GM23338 (cell line): Measurements from ENCODE around the gene POFUT2. TPM values are rescaled to one million over a fixed set of nuclear protein-coding genes. Genes with fewer than 3 reads are reported as not detected.

Experiments used
- ATAC-seq: fragments of 200-7000 bp; cut with Tn5 transposase; 3 replicates; pipeline ENCODE4 v1.9.1; 2020
- DNase-seq: peaks from one replicate; pipeline ENCODE4 v3.0.0-alpha.2; 2015; ENCODE audit warnings: low spot score
- H2AFZ ChIP-seq: fragments of 200-600 bp; sonication (generic); 2 replicates; pipeline ENCODE4 v1.8.0; 2016; ENCODE audit warnings: antibody characterized with exemption, mild to moderate bottlenecking, moderate library complexity
- H3F3A ChIP-seq: fragments of 200-600 bp; sonication (generic); replicated peaks from 2 replicates; pipeline ENCODE4 v1.8.0; 2017; ENCODE audit warnings: antibody characterized with exemption, mixed run types, low read depth
- H3K27ac ChIP-seq: fragments of 200-600 bp; sonication (generic); 2 replicates; pipeline ENCODE4 v1.6.1; 2016; ENCODE audit warnings: low read depth
- H3K27me3 ChIP-seq: fragments of 200-600 bp; sonication (generic); 2 replicates; pipeline ENCODE4 v1.8.0; 2016; ENCODE audit warnings: mild to moderate bottlenecking, mixed run types, moderate library complexity; ENCODE audit not compliant: insufficient read depth
- H3K36me3 ChIP-seq: fragments of 200-600 bp; sonication (generic); 2 replicates; pipeline ENCODE4 v1.8.0; 2016; ENCODE audit warnings: mild to moderate bottlenecking; ENCODE audit not compliant: insufficient read depth
- H3K4me1 ChIP-seq: fragments of 200-600 bp; sonication (generic); 2 replicates; pipeline ENCODE4 v1.8.0; 2016; ENCODE audit warnings: mild to moderate bottlenecking, moderate library complexity; ENCODE audit not compliant: insufficient read depth
- H3K4me2 ChIP-seq: fragments of 200-600 bp; sonication (generic); 2 replicates; pipeline ENCODE4 v1.7.1; 2017; ENCODE audit warnings: mixed run types
- H3K4me3 ChIP-seq: fragments of 200-600 bp; sonication (generic); 2 replicates; pipeline ENCODE4 v1.6.1; 2016; ENCODE audit warnings: mixed run types
- H3K79me2 ChIP-seq: fragments of 200-600 bp; sonication (generic); replicated peaks from 2 replicates; pipeline ENCODE4 v1.8.0; 2017; ENCODE audit warnings: mild to moderate bottlenecking; ENCODE audit not compliant: insufficient read depth
- H3K9me2 ChIP-seq: fragments of 200-600 bp; sonication (generic); 2 replicates; pipeline ENCODE4 v1.8.0; 2017; ENCODE audit not compliant: insufficient read depth
- H4K20me1 ChIP-seq: fragments of 200-600 bp; sonication (generic); replicated peaks from 2 replicates; pipeline ENCODE4 v1.8.0; 2017; ENCODE audit warnings: mild to moderate bottlenecking; ENCODE audit not compliant: insufficient read depth
- H3K27ac Mint-ChIP-seq: 2 replicates; pipeline ENCODE4 v1.8.0; 2020; ENCODE audit warnings: inconsistent platforms, mild to moderate bottlenecking, moderate library complexity, mixed read lengths
- H3K27me3 Mint-ChIP-seq: 3 replicates; pipeline ENCODE4 v1.8.0; 2022; ENCODE audit warnings: low read depth, mild to moderate bottlenecking, moderate library complexity, mixed read lengths, inconsistent platforms; ENCODE audit not compliant: insufficient read depth, poor library complexity
- H3K36me3 Mint-ChIP-seq: 3 replicates; pipeline ENCODE4 v1.8.0; 2021; ENCODE audit warnings: low read depth, mild to moderate bottlenecking, inconsistent platforms, moderate library complexity, mixed read lengths
- H3K4me1 Mint-ChIP-seq: 3 replicates; pipeline ENCODE4 v1.8.0; 2020; ENCODE audit warnings: mild to moderate bottlenecking, inconsistent platforms, mixed read lengths
- H3K4me3 Mint-ChIP-seq: 3 replicates; pipeline ENCODE4 v1.8.0; 2021; ENCODE audit warnings: moderate library complexity, mild to moderate bottlenecking, inconsistent platforms, mixed read lengths
- H3K9me3 Mint-ChIP-seq: 3 replicates; pipeline ENCODE4 v1.8.0; 2020; ENCODE audit warnings: moderate library complexity, mild to moderate bottlenecking, inconsistent platforms, mixed read lengths
- CREB1 ChIP-seq: fragments of 250-450 bp; sonication (Bioruptor Pico); IDR thresholded peaks from 2 replicates; pipeline ENCODE4 v1.5.0; 2020; ENCODE audit warnings: low read depth, mild to moderate bottlenecking, moderate library complexity
- CTCF ChIP-seq, 2 experiments: fragments of 200-600 bp in 1 of 2; sonication (generic) in 1 of 2; conservative IDR thresholded peaks; 2 replicates each; pipeline versions ENCODE4 v1.5.1 to v1.6.1; 2016 to 2017; ENCODE audit warnings: antibody characterized with exemption in 2 of 2, low read depth in 2 of 2, mild to moderate bottlenecking in 2 of 2, moderate library complexity in 1 of 2
- EZH2 ChIP-seq: fragments of 200-600 bp; sonication (generic); IDR thresholded peaks from one replicate; pipeline ENCODE4 v1.8.0; 2017; ENCODE audit warnings: antibody characterized with exemption, mild to moderate bottlenecking, low read depth; ENCODE audit not compliant: unreplicated experiment
- JUNB ChIP-seq: IDR thresholded peaks from one replicate; pipeline ENCODE4 v1.6.1; 2016; ENCODE audit warnings: antibody characterized with exemption; ENCODE audit not compliant: unreplicated experiment
- POLR2AphosphoS5 ChIP-seq: IDR thresholded peaks from 2 replicates; pipeline ENCODE4 v1.6.1; 2016; ENCODE audit warnings: antibody characterized with exemption, low read depth
- STAT1 ChIP-seq: IDR thresholded peaks from one replicate; pipeline ENCODE4 v1.6.1; 2016; ENCODE audit warnings: antibody characterized with exemption; ENCODE audit not compliant: unreplicated experiment
- ZNF114 ChIP-seq: fragments of 250-450 bp; sonication (Bioruptor Pico); IDR thresholded peaks from 2 replicates; pipeline ENCODE4 v1.5.0; 2020; ENCODE audit warnings: mild to moderate bottlenecking, moderate library complexity
- ZNF331 ChIP-seq: fragments of 250-450 bp; sonication (Bioruptor Pico); IDR thresholded peaks from 2 replicates; pipeline ENCODE4 v1.5.0; 2020; ENCODE audit warnings: low read depth, mild to moderate bottlenecking, moderate library complexity
- long read RNA-seq: library from polyadenylated mRNA; unstranded; transcript quantifications from one replicate; pipeline ENCODE4 v2.0.0, GENCODE V29; 2020; ENCODE audit not compliant: unreplicated experiment
- polyA plus RNA-seq: library from polyadenylated mRNA; unstranded; fragments of >200 nt; fragmentation: Nextera tagmentation; extraction: Ambion mirVana; gene quantifications from 2 replicates; pipeline ENCODE4 v1.2.1, GENCODE V29; 2016
- total RNA-seq: library from RNA; depleted of rRNA; stranded (reverse); fragments of >200 nt; shearing (Covaris generic); gene quantifications from 2 replicates; pipeline ENCODE4 v1.2.3, GENCODE V29; 2014; rRNA removed
- TF ChIP-seq, protein P1 (sequence below): IDR thresholded peaks from 2 replicates; pipeline ENCODE4 v1.6.1; 2016; ENCODE audit warnings: antibody characterized with exemption

Gene POFUT2, protein sequence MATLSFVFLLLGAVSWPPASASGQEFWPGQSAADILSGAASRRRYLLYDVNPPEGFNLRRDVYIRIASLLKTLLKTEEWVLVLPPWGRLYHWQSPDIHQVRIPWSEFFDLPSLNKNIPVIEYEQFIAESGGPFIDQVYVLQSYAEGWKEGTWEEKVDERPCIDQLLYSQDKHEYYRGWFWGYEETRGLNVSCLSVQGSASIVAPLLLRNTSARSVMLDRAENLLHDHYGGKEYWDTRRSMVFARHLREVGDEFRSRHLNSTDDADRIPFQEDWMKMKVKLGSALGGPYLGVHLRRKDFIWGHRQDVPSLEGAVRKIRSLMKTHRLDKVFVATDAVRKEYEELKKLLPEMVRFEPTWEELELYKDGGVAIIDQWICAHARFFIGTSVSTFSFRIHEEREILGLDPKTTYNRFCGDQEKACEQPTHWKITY
- total RNA-seq (34.5 and 36.2 TPM in 2 replicates), polyA plus RNA-seq (10.9 and 12.1 TPM in 2 replicates)
- long read RNA-seq, partial matches to known transcripts: 0 of 3 reads
- long read RNA-seq, other reads (novel, unspliced or antisense): 3 of 3 reads

DNA sequence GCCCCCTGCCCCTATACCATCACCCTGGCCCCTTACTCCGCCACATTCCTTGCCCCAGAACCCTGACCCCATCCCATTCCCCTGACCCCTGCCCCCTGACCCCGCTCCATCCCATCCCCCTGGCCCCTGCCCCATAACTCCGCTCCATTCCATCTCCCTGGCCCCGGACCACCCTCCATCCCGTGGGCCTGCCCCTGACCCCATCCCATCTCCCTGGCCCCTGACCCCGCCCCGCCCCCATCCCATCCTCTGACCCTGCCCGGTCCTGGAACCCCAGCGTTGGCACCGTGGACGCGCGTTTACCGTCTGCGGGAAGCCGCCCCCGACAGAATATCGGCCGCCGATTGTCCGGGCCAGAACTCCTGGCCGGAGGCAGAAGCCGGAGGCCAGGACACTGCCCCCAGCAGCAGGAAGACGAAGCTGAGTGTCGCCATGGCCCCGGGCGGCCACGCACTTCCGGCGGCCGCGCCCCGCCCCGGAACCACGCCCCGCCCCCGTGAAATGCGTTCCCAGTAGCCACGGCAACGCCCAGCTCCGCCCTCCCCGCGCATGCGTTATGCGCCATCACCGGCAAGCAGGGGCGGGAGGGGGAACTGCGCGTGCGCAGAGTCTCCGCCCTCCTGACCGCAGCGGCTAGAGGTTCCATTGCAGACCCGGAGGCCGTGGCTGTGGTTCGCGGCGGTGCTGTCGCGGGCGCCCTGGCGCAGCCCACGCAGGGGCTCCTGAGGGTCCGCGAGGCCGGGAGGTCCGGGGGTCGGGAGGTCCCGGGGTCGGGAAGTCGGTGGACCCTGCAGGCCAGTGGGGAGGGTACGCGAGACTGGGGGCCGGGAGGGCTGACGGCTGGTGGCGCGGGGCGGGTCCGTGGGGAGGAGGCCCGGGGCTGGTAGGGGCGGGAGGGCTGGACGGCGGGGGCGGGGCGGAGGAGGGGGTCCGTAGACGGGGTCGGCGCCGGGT is at the start of gene POFUT2:
TSS of gene POFUT2 (minus strand) at position 458 of the 954 bp plus-strand sequence. CDS start at position 434, 24 bp downstream.
- no peaks in the 10 kb centered on the region; the same call in 2 of the 3 replicates for H3K9me3 Mint-ChIP-seq
- H2AFZ ChIP-seq: no peak within 1 kb of the TSS
- no peak within 1 kb of the TSS for H3K27ac Mint-ChIP-seq

DNA sequence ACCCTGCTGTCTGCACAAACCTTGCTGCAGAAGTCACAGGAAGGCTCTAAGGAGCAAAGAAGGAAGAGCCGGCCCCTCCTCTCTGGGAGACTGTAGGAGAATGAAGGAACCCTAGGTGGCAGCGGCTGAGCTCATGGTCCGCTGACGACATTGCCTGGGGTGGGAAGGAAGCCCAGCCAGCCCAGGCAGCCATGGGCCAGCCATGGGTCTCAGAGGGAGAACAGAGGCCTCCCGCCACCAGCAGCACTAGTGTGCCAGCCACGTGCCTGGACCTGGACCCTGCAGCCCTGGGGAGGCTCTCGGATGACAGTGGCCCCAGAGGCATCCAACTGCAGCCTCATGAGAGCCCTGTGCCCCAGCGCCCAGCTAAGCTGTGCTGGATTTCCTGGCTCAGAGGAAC is 49.2 kb upstream of the POFUT2 start:
- TF ChIP-seq CTCF (conservative IDR thresholded peaks at IDR 0.05; ENCODE audit: low read depth in 2 of 2): peak in 1 of 2 experiments; percentile 24; a peak in 2 of 4 replicates
- no peak for TF ChIP-seq ZNF331
- ATAC-seq (peak; percentile 76), DNase-seq (peak; percentile 65)
- Mint-ChIP-seq H3K4me3 (no peak overlapping the region), H3K4me1 (peaks cover 23% of the 10 kb centered on the region), H3K27ac (no peak overlapping the region), H3K9me3 (peaks cover 6% of the 10 kb centered on the region; the same call in 1 of the 3 replicates), H3K36me3 (0 out of 3 replicates have a peak, but pooled peaks cover 2% of the 10 kb centered on the region), H3K27me3 (peaks cover 10% of the 10 kb centered on the region)
- no peaks in the 10 kb centered on the region for H3K79me2 ChIP-seq
- H3K4me1 ChIP-seq: no peaks in the 10 kb centered on the region
- no peaks in the 10 kb centered on the region for H3K9me2 ChIP-seq
- no peak overlapping the region for H3K4me2 ChIP-seq
- no peaks in the 10 kb centered on the region for H3K27me3 ChIP-seq
- no peak overlapping the region for H3K27ac ChIP-seq
- H3F3A ChIP-seq: no peaks in the 10 kb centered on the region
- no peaks in the 10 kb centered on the region for H4K20me1 ChIP-seq
- peak overlapping the region; percentile 74; the same call in 1 of the 2 replicates for H2AFZ ChIP-seq
- no peak overlapping the region for H3K4me3 ChIP-seq
- H3K36me3 ChIP-seq: no peaks in the 10 kb centered on the region

More for the DNA sequence above, at the start of gene POFUT2:
- H3K36me3 ChIP-seq: peaks cover 12% of the 10 kb centered on the region
- DNase-seq (peak; percentile 94), ATAC-seq (peak; percentile 44)
- Mint-ChIP-seq H3K4me1 (peaks cover 11% of the 10 kb centered on the region), H3K36me3 (peaks cover 35% of the 10 kb centered on the region), H3K4me3 (peak within 1 kb of the TSS; percentile 81), H3K27me3 (peaks cover 6% of the 10 kb centered on the region)
- no peaks in the 10 kb centered on the region for H3K27me3 ChIP-seq
- TF ChIP-seq POLR2AphosphoS5: peak; percentile 89
- TF ChIP-seq STAT1: no peak
- TF ChIP-seq CREB1 (CRISPR knock-in tag): peak; percentile 86
- TF ChIP-seq JUNB: no peak
- TF ChIP-seq, protein P1, sequence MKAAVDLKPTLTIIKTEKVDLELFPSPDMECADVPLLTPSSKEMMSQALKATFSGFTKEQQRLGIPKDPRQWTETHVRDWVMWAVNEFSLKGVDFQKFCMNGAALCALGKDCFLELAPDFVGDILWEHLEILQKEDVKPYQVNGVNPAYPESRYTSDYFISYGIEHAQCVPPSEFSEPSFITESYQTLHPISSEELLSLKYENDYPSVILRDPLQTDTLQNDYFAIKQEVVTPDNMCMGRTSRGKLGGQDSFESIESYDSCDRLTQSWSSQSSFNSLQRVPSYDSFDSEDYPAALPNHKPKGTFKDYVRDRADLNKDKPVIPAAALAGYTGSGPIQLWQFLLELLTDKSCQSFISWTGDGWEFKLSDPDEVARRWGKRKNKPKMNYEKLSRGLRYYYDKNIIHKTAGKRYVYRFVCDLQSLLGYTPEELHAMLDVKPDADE: peak; percentile 54; the same call in 1 of the 2 replicates
- no peak for TF ChIP-seq EZH2
- TF ChIP-seq ZNF114 (CRISPR knock-in tag): no peak
- 0 out of 2 replicates have a peak within 1 kb of the TSS, but pooled peaks have one; percentile 26 for H3K27ac ChIP-seq
- peaks cover 8% of the 10 kb centered on the region; the same call in 1 of the 2 replicates for H3F3A ChIP-seq
- H4K20me1 ChIP-seq: peaks cover 20% of the 10 kb centered on the region
- peaks cover 34% of the 10 kb centered on the region for H3K79me2 ChIP-seq
- no peaks in the 10 kb centered on the region for H3K9me2 ChIP-seq
- H3K4me2 ChIP-seq: peak within 1 kb of the TSS; percentile 92
- peaks cover 4% of the 10 kb centered on the region; the same call in 1 of the 2 replicates for H3K4me1 ChIP-seq
- peak within 1 kb of the TSS; percentile 84 for H3K4me3 ChIP-seq
